Measurements from ENCODE around the gene ANKZF1.

ANKZF1 gene

DNA sequence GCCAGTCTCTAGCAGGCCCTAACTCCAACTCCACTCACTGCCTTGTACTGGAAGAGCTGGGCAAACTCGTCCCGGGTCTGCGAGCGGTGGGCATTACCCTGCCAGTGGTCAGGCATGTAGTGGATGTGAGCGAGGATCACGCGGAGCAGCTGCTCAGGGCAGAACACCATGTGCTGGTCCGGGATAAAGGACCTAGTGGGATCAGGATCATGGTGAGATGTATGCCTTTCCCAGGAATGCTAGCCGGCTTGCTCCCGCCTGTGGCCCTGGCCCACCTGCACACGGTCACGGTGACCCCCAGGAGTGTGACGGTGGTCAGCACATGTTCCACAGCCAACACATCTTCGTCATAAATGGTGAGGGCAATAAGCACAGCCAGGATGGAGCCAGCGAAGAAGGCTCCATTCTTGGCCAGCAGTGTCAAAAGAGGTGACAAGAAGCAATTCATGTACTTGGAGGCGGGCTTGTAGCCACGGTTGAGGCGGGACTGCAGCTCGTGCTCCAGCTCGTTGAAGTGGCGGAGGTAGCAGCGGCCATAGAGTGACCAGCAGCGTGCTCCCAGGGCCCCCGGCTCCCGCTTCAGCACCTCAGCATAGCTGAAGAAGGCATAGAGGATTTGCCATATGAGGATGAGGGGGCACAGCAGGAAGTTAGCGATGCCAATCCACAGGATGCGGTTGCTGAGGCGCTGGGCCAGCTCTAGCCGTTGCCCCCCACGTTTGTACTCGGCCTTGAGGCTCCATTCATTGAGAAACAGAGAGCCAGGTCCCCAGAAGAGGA, 5.6 kb upstream of the ANKZF1 start:
- no peak for DNase-seq (ENCODE audit: low read depth in 2 of 2)

DNA sequence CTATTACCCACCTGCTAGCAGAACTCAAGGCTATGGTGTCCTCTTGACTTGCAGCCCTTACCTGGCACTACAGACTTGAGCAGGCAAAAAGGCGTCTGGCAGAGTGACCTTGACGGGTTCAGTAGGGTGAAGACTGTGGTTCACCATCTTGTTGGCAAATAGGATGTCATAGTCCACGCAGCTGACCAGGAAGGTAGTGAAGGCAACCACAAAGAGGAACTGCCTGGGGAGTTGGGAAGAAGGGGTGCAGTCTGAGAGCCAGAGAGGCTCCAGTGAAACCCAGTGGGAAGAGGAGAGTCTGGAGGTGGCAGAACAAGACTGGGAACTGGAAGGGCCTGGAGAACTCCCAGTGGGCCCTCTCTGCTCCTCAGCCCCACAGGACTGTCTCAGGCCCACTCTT, 4.3 kb upstream of the ANKZF1 start:
- DNase-seq (ENCODE audit: low read depth in 2 of 2) = no peak

DNA sequence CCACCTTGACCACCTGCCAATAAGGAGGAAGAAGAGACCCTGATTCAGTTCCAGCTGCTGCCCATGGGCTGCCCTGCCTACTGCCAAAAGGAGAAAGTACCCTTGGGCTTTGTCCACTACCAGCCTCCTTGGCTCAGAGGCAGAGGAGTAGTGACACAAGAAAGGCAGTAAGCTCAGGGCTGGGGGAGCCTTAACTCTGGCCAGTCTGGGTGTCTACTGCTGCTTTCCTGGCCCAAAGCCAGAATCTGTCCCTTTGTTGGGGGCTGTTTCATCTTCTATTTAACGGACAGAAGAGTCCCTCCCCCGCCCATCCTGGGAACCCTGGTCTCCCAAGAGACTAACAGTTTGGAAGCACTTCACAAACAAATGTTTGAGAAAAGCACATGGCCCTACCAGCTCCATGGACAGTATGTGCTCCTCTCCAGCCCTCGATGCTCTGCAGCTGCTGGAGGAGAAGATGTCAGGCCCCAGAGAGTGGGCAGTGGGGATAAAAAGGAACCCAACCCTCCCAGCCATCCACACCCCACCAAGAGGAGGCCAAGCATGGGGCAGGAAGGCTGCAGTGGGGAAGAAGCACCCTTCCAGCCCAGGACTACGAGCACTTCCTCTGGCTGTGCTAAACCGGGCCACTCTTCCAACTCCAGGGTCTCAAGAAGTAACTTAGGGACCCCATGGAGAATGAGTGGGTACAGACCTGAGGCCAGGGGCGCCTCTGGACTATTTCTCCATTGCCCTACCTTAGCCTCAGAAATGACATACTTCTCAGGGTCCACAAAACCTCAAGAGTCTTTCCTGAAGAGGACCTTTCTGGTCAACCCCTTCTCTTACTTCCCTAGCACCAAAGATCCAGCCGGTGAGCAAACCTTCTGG, 1.3 kb upstream of the ANKZF1 start:
- no peak for DNase-seq (ENCODE audit: low read depth in 2 of 2)

DNA sequence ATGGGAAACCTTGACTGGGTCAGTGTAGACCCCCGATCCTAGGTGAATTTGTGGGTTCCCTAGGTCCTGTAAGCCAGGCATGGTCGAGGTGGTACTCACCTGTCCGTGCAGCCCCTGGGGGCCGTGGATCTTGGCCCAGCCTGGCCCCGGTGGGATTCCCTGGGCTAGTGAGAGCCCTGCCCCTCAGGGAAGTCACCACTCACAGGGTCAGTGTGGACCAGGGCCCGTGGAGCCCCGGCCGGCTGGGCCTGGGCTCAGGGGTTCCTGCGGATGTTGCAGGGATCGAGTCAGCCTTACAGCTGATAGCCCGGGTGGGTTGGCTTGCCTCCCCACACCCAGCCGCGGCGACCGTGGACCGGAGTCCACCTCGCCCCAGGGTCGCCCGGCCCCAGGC, 698 bp upstream of the ANKZF1 start:
- no peak for DNase-seq (ENCODE audit: low read depth in 2 of 2)

DNA sequence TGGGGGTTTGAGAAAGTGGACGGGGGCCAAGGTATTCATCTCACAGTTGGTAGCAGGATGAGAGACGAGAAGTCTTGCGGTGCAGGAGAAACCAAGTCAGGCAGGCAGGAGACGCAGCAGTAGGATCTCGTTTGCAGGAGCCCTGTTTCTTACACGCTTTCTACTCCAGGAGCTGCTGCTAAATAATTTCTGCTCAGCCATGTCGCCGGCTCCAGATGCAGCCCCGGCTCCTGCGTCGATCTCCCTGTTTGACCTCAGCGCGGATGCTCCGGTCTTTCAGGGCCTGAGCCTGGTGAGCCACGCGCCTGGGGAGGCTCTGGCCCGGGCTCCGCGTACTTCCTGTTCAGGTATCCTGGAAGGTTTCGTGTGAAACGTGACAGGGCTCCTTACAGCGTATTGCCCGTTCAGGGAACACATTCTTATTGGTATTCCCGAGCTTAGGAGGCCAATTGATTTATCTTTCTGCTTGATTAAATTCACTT, 494 bp downstream of the ANKZF1 start:
- DNase-seq (ENCODE audit: low read depth in 2 of 2) = no peak

DNA sequence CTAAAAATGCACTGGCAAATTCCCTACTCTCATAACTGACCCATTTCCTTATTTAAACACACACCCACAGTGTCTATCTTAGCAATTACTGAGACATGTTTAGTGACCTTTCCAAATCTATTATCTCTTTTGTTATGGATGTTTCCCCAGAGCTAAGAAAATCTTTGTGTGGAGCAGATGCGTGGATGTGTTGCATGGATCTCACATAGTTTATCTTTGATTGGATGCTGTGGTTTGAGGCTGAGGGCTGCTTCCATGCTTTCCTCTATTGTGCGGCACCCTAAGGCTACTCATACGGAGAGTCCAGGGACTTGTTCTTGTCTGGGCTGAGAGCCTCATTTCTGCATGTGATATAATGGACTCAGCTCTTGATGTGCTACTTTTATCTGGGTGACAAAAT, 4.7 kb downstream of the ANKZF1 start:
- no peak for DNase-seq (ENCODE audit: low read depth in 2 of 2)

DNA sequence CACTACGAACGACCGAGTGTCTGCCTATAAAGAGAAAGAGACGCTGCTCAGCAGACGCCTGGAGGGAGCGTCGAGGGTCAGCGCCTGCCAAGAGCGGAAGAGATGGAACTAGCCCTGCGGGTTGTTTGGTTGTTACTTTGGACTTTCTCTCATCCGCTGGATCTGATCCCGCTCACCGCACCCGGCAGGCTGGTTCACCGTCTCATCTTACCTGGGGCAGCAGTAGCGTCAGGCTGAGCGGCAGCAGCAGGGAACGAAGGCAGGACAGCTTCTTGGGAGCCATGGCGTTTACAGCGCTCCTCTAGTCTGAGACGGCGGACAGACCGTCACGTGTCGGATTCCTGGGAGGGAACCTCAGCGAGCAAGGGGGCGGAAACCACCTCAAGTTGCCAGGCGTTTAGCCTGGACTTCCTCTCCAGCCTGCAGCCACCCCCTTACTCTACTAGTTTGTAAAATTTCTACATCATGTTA, 13.7 kb downstream of the ANKZF1 start:
- no peak for DNase-seq (ENCODE audit: low read depth in 2 of 2)

DNA sequence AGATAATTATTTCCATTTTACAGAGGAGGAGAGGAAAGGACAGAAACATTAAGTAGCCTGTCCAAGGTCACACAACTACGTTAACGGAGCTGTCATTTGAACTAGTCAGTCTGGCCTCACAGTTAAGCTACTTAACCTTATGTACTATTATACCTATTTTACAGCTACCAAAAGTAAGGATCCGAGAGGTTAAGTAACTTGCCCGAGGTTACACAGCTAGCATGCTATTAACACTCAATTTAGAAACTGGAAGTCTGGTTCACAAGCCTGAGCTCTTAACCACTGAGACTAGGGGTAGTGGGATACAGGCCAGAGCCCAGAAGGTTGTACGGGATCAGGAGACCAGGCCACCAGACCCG, 15.2 kb downstream of the ANKZF1 start:
- no peak for DNase-seq (ENCODE audit: low read depth in 2 of 2)

DNA sequence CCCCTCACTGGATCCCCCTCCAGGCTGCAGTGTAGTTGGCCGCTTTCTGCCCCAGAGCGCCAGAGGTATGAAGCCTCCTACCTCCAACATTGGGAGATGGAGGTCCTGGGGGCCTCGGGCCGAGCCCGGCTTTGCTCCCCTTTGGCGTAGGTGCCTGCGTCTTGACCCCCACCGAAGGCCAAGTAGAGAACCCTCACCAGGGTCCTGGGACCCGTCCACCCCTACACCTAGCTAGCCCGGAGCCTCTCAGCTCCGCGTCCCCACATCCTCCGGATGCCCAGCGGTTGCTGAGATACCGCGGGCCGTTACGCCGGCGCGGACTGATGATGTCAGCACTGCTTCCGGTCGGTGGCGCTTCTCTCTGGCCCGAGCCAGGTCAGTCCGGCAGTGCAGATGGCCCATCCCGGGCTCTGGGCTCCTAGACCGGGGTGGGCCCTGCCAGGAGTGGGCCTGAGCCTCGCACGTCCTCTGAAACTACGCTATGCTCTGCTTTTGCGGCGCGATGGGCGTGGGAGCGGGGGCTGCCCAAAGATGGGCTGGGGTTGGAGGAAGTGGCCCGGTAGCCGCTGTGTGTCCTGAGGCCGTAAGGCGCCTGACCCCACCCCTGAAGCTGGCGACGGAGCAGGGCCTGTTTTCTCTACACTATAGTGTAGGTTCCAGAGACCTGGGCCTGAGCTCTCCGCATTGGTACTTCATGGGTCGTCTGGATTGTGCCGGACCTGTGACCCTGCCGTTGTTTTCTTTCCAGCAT, 15.7 kb downstream of the ANKZF1 start, which contains the start of the genes GLB1L and STK16:
Gene GLB1L, minus strand, starts transcription at position 297 of the 751 bp plus-strand sequence. CDS start 1,871 bp downstream, outside the sequence.
Gene STK16, plus strand, starts transcription at position 332 of the 751 bp plus-strand sequence. CDS start 521 bp downstream, outside the sequence.
- peak; percentile 84 to 92 for DNase-seq (ENCODE audit: low read depth in 2 of 2)

DNA sequence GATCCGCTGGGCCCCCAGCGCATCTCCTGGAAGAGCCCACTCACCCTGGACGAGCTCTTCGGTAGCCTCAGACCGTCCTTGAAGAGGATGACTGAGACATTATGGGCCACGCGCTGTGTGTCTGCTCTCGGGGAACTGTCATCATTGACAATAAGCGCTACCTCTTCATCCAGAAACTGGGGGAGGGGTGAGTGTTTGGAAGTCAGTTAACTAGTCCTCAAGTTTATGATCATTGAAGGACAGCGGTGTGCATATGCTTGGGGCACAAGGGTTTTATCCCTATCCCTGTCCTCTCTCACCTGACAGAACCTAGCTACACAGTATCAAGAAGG, 16.3 kb downstream of the ANKZF1 start:
- DNase-seq (ENCODE audit: low read depth in 2 of 2) = no peak

DNA sequence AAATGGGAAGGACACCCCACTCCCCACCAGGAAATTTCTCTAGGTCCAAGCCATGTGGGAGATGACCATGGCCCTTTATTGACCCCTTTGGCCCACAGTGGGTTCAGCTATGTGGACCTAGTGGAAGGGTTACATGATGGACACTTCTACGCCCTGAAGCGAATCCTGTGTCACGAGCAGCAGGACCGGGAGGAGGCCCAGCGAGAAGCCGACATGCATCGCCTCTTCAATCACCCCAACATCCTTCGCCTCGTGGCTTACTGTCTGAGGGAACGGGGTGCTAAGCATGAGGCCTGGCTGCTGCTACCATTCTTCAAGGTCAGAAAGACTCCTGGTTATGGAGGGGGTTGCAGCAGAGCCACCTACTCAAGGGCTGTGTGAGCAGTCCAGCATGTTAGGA, 17.0 kb downstream of the ANKZF1 start:
- no peak for DNase-seq (ENCODE audit: low read depth in 2 of 2)

DNA sequence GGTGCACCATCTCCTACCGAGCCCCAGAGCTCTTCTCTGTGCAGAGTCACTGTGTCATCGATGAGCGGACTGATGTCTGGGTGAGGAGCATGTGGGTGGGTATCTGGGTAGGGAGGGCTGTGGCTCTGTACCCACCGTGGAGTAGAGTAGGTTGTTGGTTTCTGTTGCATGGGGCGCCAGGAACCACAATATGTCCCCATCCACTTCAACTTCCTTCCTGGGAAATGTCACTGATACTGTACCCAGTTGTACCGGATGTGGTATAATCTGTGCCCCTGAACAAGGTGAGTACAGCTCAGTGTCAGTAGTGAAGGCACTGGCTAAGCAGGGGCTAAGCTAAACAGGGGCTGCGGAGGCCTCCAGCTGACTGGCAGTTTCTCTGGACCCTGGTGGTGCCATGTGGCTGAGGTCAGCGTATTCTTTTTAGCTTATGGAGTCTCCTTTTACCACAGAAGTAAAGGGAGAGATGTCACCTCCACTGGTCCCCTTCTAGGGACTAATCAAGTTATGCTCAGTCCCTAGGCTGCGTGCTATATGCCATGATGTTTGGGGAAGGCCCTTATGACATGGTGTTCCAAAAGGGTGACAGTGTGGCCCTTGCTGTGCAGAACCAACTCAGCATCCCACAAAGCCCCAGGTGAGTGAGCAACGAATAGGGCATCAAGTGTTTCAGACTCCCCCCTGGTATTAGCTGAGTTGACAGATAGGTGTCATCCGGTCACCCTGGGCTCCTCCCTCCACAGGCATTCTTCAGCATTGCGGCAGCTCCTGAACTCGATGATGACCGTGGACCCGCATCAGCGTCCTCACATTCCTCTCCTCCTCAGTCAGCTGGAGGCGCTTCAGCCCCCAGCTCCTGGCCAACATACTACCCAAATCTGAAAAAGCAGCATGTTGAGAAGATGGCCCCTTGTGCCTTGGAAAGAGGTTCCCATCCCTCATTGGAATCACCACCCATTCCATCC, 18.4 kb downstream of the ANKZF1 start:
- DNase-seq (ENCODE audit: low read depth in 2 of 2) = no peak

DNA sequence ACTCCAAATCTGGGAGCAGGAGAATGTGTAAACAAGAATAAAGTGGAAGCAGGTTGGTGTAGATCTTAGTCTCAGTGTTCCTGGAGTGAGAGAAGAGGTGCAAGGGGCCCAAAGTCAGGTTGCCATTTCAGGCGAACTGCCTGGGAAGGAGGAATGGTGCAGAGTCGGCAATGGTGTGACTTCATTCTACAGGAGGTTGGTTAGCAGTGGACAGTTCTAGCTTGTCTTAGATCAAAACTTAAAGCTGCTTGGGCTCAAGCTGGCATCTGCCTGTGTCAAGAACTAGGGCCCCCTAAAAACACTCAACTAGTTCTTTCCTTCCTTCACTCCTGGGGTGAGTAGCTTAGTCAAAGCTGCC, 19.2 kb downstream of the ANKZF1 start:
- DNase-seq (ENCODE audit: low read depth in 2 of 2) = no peak

DNA sequence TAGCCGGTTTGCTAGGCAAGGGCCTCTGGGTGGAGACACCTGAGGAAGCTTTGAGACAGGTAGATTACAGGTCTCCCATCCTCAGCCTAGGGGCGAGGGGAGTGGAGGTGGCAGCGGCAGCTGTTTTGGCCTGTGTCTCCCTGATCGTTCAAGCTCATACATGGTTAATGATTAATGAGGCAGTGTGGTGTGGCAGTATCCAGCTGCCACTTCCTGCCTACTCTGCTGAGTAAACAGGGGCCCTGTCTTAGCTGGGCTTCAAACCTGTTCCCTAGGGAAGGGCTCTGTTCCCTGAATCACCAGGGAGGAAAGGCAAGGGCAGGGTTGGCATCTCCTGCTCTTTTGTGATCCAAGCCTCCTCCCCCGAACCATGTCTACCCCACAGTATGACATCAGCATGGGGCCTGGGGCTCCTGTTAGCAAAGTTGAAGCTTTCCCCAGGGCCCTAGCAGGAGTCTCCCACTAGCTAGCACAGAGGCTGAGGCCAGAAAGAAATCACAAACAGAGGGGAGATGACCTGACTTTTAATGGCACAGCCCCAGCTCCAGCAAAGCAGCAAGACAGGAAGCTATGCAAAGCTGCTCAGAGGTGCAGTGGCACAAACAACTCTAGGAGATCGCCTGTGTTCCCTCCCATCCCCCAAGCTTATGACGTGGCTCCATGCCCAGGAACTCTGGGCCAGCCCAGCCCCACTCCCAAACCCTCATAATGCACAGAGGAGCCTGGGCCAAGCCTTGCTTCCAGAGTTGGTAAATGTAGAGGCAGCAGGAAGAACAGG, 19.8 kb downstream of the ANKZF1 start:
- no peak for DNase-seq (ENCODE audit: low read depth in 2 of 2)

DNA sequence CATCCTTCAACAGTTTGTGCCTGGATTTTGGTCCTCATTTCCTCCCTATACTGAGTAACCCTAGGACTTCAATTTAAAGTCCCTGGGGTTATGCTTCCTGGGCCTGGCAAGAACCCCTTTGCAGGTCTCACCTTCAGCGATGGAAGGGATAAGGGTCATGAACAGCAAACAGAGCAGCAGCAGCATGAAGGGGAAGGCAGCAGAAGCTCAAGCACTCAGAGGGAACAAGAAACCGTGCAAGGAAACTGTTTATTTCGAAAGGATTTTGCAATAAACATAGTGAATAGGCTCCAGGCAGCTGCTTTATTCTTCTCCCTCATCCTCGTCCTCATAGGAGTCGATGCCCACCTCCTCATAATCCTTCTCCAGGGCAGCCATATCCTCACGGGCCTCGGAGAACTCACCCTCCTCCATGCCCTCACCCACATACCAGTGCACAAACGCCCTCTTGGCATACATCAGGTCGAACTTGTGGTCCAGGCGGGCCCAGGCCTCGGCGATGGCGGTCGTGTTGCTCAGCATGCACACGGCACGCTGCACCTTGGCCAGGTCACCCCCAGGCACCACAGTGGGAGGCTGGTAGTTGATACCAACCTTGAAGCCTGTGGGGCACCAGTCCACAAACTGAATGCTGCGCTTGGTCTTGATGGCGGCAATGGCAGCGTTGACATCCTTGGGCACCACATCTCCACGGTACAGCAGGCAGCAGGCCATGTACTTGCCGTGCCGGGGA, 20.6 kb downstream of the ANKZF1 start:
- DNase-seq (ENCODE audit: low read depth in 2 of 2) = no peak

DNA sequence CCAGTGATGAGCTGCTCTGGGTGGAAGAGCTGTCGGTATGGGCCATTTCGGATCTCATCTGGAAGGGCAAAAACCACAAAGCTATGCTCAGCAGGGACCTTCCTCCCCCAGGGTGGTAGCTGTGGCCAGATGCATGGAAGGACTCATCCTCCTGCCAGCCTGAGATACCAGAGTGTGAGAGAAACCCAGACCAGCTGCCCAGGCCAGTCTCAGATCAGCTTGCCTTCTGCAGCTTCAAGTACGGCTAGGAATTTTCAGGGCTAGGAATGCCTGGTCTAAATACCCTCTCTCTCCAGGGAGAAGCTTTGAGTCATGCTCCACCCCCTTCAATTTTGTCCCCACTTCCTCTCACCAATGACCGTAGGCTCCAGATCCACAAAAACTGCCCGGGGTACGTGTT, 22.1 kb downstream of the ANKZF1 start:
- no peak for DNase-seq (ENCODE audit: low read depth in 2 of 2)

DNA sequence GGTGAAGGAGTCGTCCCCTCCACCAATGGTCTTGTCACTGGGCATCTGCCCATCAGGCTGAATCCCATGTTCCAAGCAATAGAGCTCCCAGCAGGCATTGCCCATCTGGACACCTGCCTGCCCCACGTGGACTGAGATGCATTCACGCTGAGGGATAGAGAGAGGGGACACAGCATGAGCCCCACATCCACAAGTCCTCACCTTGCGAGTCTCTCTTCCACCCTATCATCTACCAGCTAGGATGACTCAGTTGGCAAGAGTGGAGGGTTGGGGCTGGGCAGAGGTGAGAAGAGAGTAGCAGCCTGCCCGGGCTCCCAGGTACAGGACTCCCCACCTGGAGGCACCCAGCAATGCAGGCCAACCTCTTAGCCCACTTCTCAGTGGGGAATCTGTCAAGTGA, 22.5 kb downstream of the ANKZF1 start:
- no peak for DNase-seq (ENCODE audit: low read depth in 2 of 2)

DNA sequence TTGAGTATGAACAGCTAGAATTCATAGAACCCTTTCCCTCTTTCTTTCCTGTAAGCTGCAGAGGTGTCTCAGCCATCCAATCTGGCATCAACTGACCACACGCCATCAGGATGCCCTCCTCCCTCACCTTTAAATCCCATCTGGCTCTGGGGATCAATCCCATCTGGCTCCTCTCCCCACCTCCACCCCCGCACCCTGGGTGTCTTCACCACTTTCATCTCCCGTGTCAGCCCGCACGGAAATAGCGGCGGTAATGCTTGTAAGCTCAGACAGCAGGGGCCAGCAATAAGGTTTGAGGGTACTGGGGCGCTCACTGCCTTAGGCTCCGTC, 22.9 kb downstream of the ANKZF1 start:
- no peak for DNase-seq (ENCODE audit: low read depth in 2 of 2)

DNA sequence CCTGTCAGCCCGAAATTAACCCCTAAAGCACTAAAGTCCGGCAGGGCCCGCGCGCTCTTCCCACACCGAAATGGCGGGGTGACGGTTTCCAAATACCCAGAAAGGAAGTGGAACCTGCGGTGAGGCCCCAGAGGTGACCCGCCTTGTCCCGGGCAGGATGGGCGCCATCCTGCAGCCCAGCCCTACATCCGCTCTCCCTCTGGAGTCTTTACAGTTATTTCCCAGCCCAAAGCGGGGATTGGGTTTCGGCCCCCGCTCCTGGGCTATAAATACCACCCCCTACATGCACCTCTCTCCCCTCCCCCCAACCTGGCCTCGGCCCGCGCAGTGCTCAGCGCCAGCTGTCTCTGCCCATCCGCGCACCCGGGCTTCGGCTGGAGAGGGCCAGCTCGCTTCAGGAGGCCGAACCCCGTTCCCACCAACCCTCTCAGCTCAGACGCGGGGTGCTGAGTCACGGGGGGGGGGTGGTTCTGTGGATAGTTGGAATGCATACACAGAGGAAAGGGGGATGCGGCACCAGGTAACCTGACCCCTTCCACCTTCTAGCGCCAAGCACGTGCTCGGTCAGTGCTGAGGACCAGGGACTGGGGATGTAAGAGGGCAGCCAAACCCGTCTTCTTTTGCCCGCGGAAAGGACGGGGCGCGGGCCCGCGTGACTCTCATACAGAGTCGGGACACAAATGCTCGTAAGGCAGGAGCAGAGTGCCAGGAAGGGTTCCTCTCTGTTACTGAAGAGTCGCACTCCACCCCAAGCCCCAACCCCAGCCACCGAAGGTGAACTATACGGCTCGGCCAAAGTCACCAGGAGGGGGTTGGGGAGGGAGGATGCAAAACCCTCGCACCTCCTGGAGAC, 23.5 kb downstream of the ANKZF1 start, which contains the start of gene TUBA4B:
Gene TUBA4B, plus strand, starts transcription at position 344 of the 853 bp plus-strand sequence. Its CDS starts 165 bp downstream, at position 509.
- DNase-seq (ENCODE audit: low read depth in 2 of 2) = no peak

All from stimulated activated CD8-positive, alpha-beta memory T cell treated with anti-CD3 and anti-CD28 coated beads, Interleukin-2, amount 100 ng/mL, for 48 hours (primary cell).